RWPE1 (cell line): ENCODE measurements around the gene SPATA2L.

ENCODE experiments used
- CTCF ChIA-PET: fragments of 350-600 bp; sonication (Branson Sonifier 250); formaldehyde crosslinking; extraction: SDS; loops from one replicate; lab custom pipeline; 2021; lab: Yijun Ruan, JAX
- POLR2A ChIA-PET: fragments of 400-600 bp; formaldehyde crosslinking; extraction: SDS; loops from one replicate; lab custom pipeline; 2020; ENCODE audit warnings: antibody characterized with exemption; ENCODE audit not compliant: low non-redundant PET; lab: Yijun Ruan, JAX
- DNase-seq: peaks from one replicate; pipeline ENCODE4 v3.0.0; 2012; ENCODE audit warnings: low spot score
- H3K27ac ChIP-seq: fragments of 450-650 bp; 2 replicates; pipeline ENCODE4 v1.5.1; 2017
- CTCF ChIP-seq: fragments of 450-650 bp; conservative IDR thresholded peaks from 2 replicates; pipeline ENCODE4 v1.5.1; 2017; ENCODE audit warnings: low read depth, mild to moderate bottlenecking

The SPATA2L gene

GRCh38 chr16:89742948-89743347 lies 41.4 kb upstream of the SPATA2L start:
- DNase-seq, result no peak
- TF ChIP-seq CTCF, result no peak
- peak overlapping the region; percentile 58 for H3K27ac ChIP-seq
- CTCF ChIA-PET, result no interaction called here
- POLR2A ChIA-PET, result no interaction called here

GRCh38 chr16:89741342-89742014 lies 40.0 kb upstream of the SPATA2L start:
- no peak for DNase-seq
- ChIA-PET POLR2A (interaction anchor here (1.1 kb wide), 1 partner anchor 13 kb away, joined by 4 read pairs; no protein-coding TSS in a partner anchor), CTCF (interaction anchor here (1.7 kb wide), 1 partner anchor 14 kb away, joined by 7 read pairs; no protein-coding TSS in a partner anchor)
- TF ChIP-seq CTCF, result no peak
- peak overlapping the region; percentile 58 for H3K27ac ChIP-seq

GRCh38 chr16:89739383-89739782 lies 37.9 kb upstream of the SPATA2L start:
- H3K27ac ChIP-seq, result peak overlapping the region; percentile 58
- ChIA-PET CTCF (interaction anchor here (1.7 kb wide), 1 partner anchor 12 kb away, joined by 7 read pairs; no protein-coding TSS in a partner anchor), POLR2A (no interaction called here)
- DNase-seq, result no peak
- no peak for TF ChIP-seq CTCF

DNA sequence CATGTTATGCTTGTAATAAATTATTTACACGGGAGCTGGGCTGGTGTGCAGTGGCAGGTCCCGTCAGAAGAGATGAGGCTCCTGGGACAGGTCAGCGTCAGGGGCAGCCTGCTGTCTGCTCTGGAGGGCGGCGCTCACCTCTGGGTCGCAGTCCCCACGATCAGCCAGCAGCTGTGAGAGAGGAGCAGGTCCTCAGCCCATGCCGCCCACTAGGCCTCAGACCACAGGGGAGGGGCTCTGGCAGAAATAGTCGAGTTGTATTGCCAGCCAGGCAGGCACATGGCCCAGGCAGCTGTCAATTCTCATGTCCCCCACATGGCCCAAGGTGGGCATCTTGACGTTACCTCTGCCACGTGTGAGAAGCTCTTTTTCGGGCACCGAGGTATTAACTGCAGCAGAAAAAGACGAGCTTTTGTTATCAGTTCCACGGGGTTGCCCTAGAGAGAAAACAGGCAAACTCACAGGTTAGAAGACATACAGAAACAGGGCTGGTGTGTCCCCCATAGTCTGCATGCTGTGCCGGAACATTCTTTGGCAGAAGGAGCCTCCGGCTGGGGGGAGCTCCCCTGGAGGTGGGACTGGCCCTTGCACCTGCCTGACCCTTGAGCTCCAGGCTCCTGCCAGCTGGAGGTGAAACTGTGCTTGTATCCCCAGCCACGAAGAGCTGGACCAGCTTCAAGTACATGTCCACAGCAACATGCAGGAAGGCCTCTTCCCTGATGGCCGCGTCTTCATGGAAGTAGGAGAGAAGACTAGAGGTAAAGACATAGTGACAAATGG lies 37.2 kb upstream of the SPATA2L start:
- TF ChIP-seq CTCF, result no peak
- ChIA-PET POLR2A (interaction anchor here (0.6 kb wide), 1 partner anchor 46 kb away, joined by 5 read pairs; no protein-coding TSS in a partner anchor), CTCF (no interaction called here)
- peak overlapping the region; percentile 58 for H3K27ac ChIP-seq
- no peak for DNase-seq

- ChIA-PET POLR2A (interaction anchor here (0.6 kb wide), 1 partner anchor 45 kb away, joined by 5 read pairs; no protein-coding TSS in a partner anchor), CTCF (no interaction called here)
- DNase-seq, result no peak
- no peak for TF ChIP-seq CTCF
- H3K27ac ChIP-seq, result peak overlapping the region; percentile 58
Observed at GRCh38 chr16:89738072-89738377, 36.5 kb upstream of the SPATA2L start.

DNA sequence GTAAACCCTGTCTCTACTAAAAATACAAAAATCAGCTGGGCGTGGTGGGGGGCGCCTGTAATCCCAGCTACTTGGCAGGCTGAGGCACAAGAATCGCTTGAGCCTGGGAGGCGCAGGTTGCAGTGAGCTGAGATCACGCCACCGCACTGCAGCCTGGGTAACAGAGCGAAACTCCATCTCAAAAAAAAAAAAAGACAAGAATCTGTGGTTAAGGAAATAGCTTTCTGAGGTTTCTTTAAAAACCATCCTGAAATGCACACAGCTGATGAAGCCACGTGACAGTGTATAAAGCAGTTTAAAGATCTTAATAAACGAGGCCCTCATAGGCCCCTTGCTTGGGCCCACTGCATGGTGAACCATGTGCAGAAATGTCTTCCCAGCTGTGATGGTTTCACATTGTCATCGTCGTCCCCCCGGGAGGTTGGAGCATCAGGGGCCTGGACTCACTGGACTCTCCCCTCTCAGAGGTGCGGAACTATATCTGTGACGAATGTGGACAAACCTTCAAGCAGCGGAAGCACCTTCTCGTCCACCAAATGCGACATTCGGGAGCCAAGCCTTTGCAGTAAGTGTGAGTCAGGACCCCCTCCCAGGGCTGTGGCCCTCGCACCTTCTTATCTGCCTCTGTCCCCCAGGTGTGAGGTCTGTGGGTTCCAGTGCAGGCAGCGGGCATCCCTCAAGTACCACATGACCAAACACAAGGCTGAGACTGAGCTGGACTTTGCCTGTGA lies 36.0 kb upstream of the SPATA2L start:
- ChIA-PET CTCF (interaction anchor here (0.6 to 1.3 kb wide), 2 partner anchors 16 to 32 kb away, joined by 3 to 7 read pairs; no protein-coding TSS in a partner anchor), POLR2A (interaction anchor here (0.6 kb wide), 1 partner anchor 45 kb away, joined by 5 read pairs; no protein-coding TSS in a partner anchor)
- peak overlapping the region; percentile 58 for H3K27ac ChIP-seq
- no peak for TF ChIP-seq CTCF
- DNase-seq, result no peak
